HAP-1 (cell line): ENCODE results near the gene PTPRT.

Experiments
- DNase-seq, 2 experiments: peaks; one replicate each; pipeline ENCODE4 v3.0.0-alpha.2; 2016 to 2020; ENCODE audit warnings: low spot score in 2 of 2
- H3K27me3 ChIP-seq: fragments of 250-450 bp; sonication (Bioruptor Pico); 2 replicates; pipeline ENCODE4 v1.5.1; 2020; ENCODE audit warnings: low read depth, mild to moderate bottlenecking, moderate library complexity
- H3K36me3 ChIP-seq: fragments of 250-450 bp; sonication (Bioruptor Pico); replicated peaks from 2 replicates; pipeline ENCODE4 v1.5.1; 2020; ENCODE audit warnings: mild to moderate bottlenecking
- H3K4me1 ChIP-seq: fragments of 250-450 bp; sonication (Bioruptor Pico); 2 replicates; pipeline ENCODE4 v1.5.1; 2020; ENCODE audit warnings: mild to moderate bottlenecking
- H3K4me3 ChIP-seq: fragments of 250-450 bp; sonication (Bioruptor Pico); 2 replicates; pipeline ENCODE4 v1.5.1; 2020; ENCODE audit warnings: mild to moderate bottlenecking, moderate library complexity
- H3K9me3 ChIP-seq: fragments of 250-450 bp; sonication (Bioruptor Pico); 2 replicates; pipeline ENCODE4 v1.5.1; 2020; ENCODE audit warnings: mild to moderate bottlenecking, moderate library complexity
- in situ Hi-C: fragments of 300-500 bp; cut with MboI; formaldehyde crosslinking; loops from 3 replicates; pipeline ENCODE4 v1.14.3; 2020; ENCODE audit warnings: low sequenced_read_pairs, inconsistent platforms, mixed read lengths

PTPRT gene

GRCh38 chr20:42130810-42131596 lies 1058.7 kb downstream of the PTPRT start:
- DNase-seq, result no peak
- in situ Hi-C loops, result no loop called here
- no peaks in the 10 kb centered on the region for H3K36me3 ChIP-seq
- H3K4me1 ChIP-seq, result no peaks in the 10 kb centered on the region
- H3K9me3 ChIP-seq, result no peaks in the 10 kb centered on the region
- H3K27me3 ChIP-seq, result no peaks in the 10 kb centered on the region
- no peak overlapping the region for H3K4me3 ChIP-seq

DNA sequence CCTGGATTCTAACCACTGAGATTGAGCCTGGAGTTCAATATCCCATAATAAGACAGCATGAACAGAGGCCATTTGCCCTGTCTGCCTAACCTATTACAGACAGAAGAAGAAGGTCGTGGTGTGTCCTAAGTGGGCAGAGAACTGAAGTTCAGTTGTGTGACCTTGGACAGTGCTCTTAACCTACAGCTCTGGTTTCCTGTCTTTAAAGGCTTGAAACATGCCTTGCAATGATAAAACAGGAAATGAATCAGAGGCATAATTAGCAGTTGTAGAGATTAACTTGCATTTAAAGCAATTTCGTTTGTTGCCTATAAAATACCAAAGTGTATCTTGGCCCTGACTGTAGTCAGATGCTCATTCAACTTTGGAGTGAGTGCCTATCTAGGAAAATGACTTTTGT lies 1064.3 kb downstream of the PTPRT start:
- H3K4me1 ChIP-seq, result no peaks in the 10 kb centered on the region
- no peak for DNase-seq
- in situ Hi-C loops, result no loop called here
- H3K9me3 ChIP-seq, result no peaks in the 10 kb centered on the region
- no peaks in the 10 kb centered on the region for H3K36me3 ChIP-seq
- H3K27me3 ChIP-seq, result no peaks in the 10 kb centered on the region
- no peak overlapping the region for H3K4me3 ChIP-seq

DNA sequence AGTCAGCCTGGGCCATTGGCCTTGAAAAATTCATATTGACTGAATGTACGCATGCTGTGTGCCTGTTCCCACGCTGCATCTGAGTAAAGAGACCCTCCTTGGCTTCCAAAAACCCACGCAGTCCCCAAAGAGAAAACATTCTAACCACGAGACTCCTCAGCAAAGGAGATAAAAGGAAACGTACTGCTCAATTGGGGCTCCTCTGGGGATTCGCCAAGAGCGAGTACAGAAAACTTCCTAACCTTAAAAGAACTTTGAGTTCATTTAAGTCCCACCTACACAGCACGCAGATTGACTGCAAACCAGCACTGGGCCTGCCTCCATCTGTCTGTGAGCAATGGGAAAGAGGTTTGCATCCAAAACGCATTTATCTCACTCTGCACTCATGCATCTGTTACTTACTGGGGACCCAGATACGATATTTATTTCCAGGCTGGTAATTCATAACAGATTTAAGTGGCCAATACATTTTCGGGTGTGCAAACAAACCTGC lies 1065.7 kb downstream of the PTPRT start:
- DNase-seq, result no peak
- no peaks in the 10 kb centered on the region for H3K27me3 ChIP-seq
- no peak overlapping the region for H3K4me3 ChIP-seq
- no peaks in the 10 kb centered on the region for H3K9me3 ChIP-seq
- no peaks in the 10 kb centered on the region for H3K36me3 ChIP-seq
- in situ Hi-C loops, result no loop called here
- H3K4me1 ChIP-seq, result no peaks in the 10 kb centered on the region

DNA sequence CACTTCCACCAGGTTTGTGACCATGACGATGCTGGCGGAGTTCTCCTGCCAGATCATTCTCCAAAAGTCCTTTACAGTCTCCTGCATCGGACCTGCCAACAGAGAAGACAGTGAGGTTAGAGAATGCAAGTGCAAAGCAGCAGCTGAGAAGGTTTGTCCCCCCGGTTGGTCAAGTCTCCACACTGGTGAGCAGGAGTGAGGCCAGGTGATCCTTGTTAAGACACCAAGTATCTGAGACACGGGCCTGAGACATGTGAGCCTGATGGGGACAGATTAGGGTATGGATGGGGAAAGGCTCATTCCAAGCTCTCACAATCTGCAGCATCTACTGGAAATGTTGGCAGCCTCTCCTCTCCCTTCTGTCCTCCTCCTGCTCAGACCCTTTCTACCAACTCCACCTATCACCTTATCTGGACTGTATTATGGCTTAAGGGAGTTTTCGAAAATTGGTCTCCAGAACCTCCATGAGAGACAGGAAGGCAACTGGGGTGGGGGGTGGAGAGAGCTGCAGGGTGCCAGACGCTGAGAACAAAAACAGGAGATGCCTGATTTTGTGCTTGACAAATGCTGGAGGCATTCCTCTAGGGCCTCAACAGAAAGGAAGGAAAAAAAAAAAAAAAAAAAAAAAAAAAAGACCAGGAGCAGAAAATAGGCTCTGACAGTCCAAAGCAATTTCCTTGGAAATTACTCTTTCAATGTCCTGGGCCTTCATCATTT lies 1071.1 kb downstream of the PTPRT start:
- Histone ChIP-seq H3K4me3 (no peak overlapping the region), H3K9me3 (no peaks in the 10 kb centered on the region), H3K36me3 (no peaks in the 10 kb centered on the region), H3K27me3 (no peaks in the 10 kb centered on the region), H3K4me1 (no peaks in the 10 kb centered on the region)
- in situ Hi-C loops, result no loop called here
- no peak for DNase-seq

DNA sequence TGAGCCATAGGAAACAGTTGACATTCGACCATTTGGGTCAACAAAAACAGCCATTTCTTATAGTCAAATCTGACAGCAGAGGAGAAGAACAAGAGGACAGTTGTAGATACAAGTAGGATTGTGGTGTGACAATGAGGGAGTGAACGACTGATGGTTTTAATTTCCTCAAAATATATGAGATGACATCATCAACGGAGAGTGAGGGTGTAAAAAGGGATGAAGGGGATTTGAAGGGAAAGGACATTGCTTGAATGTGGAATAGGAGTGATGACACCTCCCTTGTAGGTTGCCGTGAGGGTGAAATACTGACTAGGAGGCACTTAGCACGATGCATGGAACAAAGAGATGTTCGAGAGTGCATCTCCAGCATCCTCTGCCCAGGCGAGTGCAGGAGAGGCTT lies 1071.7 kb downstream of the PTPRT start:
- Histone ChIP-seq H3K36me3 (no peaks in the 10 kb centered on the region), H3K4me3 (no peak overlapping the region), H3K9me3 (no peaks in the 10 kb centered on the region), H3K4me1 (no peaks in the 10 kb centered on the region), H3K27me3 (no peaks in the 10 kb centered on the region)
- in situ Hi-C loops, result no loop called here
- no peak for DNase-seq

DNA sequence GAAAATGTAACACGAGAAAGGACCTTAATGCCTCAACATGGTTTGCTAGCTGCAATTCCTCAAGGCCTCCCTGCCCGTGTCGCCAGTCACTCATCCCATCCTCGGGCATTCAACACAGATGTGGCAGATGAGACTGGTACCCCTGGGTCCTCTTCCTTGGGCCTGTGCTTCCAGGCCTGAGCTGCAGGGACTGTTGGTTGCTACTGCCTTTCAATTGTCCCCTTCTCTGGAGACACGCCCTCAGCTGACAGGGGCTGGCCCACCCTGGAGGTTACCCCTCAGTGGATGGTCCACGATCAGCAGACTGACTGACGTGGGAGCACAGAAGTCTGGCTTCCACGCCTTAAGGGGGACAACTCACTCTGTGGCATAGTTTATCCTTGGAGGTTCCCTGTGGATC lies 1076.5 kb downstream of the PTPRT start:
- no peaks in the 10 kb centered on the region for H3K27me3 ChIP-seq
- no peak for DNase-seq
- H3K36me3 ChIP-seq, result no peaks in the 10 kb centered on the region
- H3K4me1 ChIP-seq, result no peaks in the 10 kb centered on the region
- in situ Hi-C loops, result no loop called here
- H3K9me3 ChIP-seq, result no peaks in the 10 kb centered on the region
- no peak overlapping the region for H3K4me3 ChIP-seq

DNA sequence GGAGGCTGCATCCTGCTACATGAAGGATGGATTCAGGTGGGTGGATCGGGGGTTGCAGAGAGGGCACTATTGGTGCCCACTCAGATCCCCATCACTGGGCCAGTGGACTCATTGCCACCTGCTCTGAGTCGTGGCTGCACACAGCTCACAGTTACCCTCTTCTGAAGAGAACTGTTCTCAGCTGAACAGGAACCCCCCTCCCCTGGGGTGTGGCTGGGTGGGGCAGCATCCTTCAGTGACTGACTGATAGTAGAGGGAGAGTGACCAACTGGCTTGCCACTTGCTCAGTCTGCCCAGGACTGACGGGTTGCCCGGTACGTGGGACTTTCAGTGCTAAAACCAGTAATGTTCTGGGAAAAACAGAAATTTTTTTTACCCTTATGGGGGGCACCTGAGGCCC lies 1077.5 kb downstream of the PTPRT start:
- no peak overlapping the region for H3K4me3 ChIP-seq

DNA sequence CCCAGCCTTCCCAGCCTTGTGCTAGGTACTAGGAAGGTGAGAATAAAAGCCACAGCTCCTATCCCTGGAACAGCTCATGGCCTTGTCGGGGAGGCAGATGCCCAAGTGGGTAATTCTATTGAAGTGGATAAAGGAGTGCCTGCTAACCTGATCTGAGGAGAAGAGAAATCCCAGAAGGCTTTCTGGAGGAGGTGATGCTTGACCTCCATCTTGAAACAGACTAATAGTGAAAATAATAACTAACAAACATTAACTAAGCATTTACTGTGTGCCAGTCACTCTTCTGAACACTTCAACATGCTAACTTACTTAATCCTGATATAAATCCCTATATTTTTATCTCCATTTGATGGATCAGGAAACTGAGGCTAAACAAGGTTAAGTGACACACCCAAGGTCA lies 1078.4 kb downstream of the PTPRT start:
- Histone ChIP-seq H3K36me3 (no peaks in the 10 kb centered on the region), H3K27me3 (no peaks in the 10 kb centered on the region), H3K4me1 (no peaks in the 10 kb centered on the region), H3K4me3 (no peak overlapping the region), H3K9me3 (no peaks in the 10 kb centered on the region)
- DNase-seq, result no peak
- in situ Hi-C loops, result no loop called here

More for the DNA sequence above, 1077.5 kb downstream of the PTPRT start:
- DNase-seq, result no peak
- Histone ChIP-seq H3K9me3 (no peaks in the 10 kb centered on the region), H3K36me3 (no peaks in the 10 kb centered on the region), H3K4me1 (no peaks in the 10 kb centered on the region), H3K27me3 (no peaks in the 10 kb centered on the region)
- in situ Hi-C loops, result no loop called here

GRCh38 chr20:42110301-42110700 lies 1079.4 kb downstream of the PTPRT start:
- Histone ChIP-seq H3K27me3 (no peaks in the 10 kb centered on the region), H3K9me3 (no peaks in the 10 kb centered on the region), H3K4me1 (no peaks in the 10 kb centered on the region), H3K4me3 (no peak overlapping the region), H3K36me3 (no peaks in the 10 kb centered on the region)
- DNase-seq, result no peak
- in situ Hi-C loops, result no loop called here

GRCh38 chr20:42102000-42102399 lies 1087.7 kb downstream of the PTPRT start:
- no peak overlapping the region for H3K4me3 ChIP-seq
- in situ Hi-C loops, result no loop called here
- H3K4me1 ChIP-seq, result no peaks in the 10 kb centered on the region
- no peaks in the 10 kb centered on the region for H3K36me3 ChIP-seq
- H3K27me3 ChIP-seq, result no peaks in the 10 kb centered on the region
- no peaks in the 10 kb centered on the region for H3K9me3 ChIP-seq
- no peak for DNase-seq

DNA sequence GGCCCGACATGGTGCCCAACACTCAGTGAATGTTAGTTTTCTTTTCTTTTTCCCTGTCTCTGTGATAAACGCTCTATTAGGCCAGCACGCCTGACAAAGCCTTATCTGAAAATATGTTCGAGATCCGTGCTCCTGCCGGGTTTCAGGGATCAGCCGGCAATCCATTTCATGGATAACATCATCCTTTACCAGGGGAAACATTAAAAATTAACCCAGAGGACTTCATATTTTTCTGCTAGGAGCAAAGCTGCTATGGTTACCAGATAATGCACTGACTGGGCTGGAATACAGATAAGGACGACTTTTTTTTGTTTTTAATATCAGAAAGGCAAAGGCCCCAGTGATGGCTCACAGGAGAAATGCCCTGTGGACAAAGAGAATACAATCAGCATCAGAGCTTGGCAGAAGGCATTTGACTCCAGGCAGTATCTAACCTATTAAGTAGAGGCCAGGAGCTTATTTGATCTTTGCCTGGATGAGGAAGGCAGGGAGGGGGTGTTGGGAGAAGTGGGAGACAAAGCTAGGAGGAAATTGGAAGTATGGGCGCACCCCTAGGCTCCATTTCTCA lies 1089.5 kb downstream of the PTPRT start:
- DNase-seq, result no peak
- no peaks in the 10 kb centered on the region for H3K36me3 ChIP-seq
- no peak overlapping the region for H3K4me3 ChIP-seq
- H3K9me3 ChIP-seq, result no peaks in the 10 kb centered on the region
- in situ Hi-C loops, result no loop called here
- H3K4me1 ChIP-seq, result no peaks in the 10 kb centered on the region
- H3K27me3 ChIP-seq, result no peaks in the 10 kb centered on the region

DNA sequence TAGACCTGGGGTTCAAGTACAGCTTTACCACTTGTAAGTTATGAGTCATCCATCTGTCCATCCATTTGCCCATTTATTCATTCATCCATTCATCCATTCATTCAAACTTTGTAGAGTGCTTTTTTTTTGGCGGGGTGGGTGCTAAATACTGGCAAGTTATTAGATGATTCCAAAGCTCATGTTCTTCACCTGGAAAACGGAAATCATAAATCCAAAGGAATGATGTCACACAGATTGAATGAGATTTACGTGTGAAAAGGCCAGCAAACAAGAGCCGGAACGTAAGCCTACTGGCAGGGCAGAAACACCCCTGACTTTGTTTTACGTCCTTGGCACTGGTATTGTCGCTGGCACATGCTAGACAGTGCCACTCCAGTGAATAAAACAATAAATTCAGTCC lies 1090.6 kb downstream of the PTPRT start:
- Histone ChIP-seq H3K27me3 (no peaks in the 10 kb centered on the region), H3K36me3 (no peaks in the 10 kb centered on the region), H3K4me1 (no peaks in the 10 kb centered on the region), H3K9me3 (no peaks in the 10 kb centered on the region), H3K4me3 (no peak overlapping the region)
- in situ Hi-C loops, result no loop called here
- no peak for DNase-seq

GRCh38 chr20:42098418-42098817 lies 1091.3 kb downstream of the PTPRT start:
- Histone ChIP-seq H3K9me3 (no peaks in the 10 kb centered on the region), H3K27me3 (no peaks in the 10 kb centered on the region), H3K36me3 (no peaks in the 10 kb centered on the region), H3K4me3 (no peak overlapping the region), H3K4me1 (no peaks in the 10 kb centered on the region)
- in situ Hi-C loops, result no loop called here
- no peak for DNase-seq

- no peak for DNase-seq
- no peaks in the 10 kb centered on the region for H3K9me3 ChIP-seq
- in situ Hi-C loops, result no loop called here
- no peaks in the 10 kb centered on the region for H3K27me3 ChIP-seq
- no peaks in the 10 kb centered on the region for H3K4me1 ChIP-seq
- no peak overlapping the region for H3K4me3 ChIP-seq
- no peaks in the 10 kb centered on the region for H3K36me3 ChIP-seq
Observed at GRCh38 chr20:42097741-42098140, 1092.0 kb downstream of the PTPRT start.
